ENCODE data around the gene CD109. TPM values are rescaled to one million over a fixed set of nuclear protein-coding genes. Genes with fewer than 3 reads are reported as not detected.

Gene CD109
- total RNA-seq, 1 experiment from 2014 or later, result 3.2 TPM

DNA sequence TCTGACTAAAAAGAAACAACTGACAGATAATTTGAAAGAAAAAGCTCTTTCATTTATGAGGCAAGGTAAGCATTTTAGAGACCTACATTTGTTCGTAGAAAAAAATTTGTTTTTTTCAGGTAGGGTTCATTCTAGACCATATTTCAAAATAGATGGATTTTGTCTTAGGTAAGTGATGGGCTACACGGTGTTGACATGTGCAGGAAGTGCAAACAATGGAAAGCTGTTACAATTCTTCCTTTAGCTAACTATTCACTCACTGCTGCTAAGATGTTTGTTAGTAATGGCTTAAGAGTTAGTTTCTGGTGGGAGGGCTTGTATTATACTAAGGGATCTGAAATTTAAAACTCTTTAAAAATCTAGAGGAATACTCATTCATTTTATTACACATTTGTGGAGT, 96.7 kb downstream of the CD109 start:
- Histone ChIP-seq H3K9ac (ENCODE audit: extremely low read depth, insufficient read length, low read length) (no peak overlapping the region), H3K4me1 (ENCODE audit: insufficient read depth, low read length) (no peaks in the 10 kb centered on the region), H2BK5ac (ENCODE audit: insufficient read length, low read length) (no peak overlapping the region), H3K4ac (ENCODE audit: low read depth, low read length) (no peak overlapping the region), H4K91ac (ENCODE audit: insufficient read length, low read depth, low read length) (no peak overlapping the region), H3K14ac (ENCODE audit: insufficient read depth, low read length) (no peak overlapping the region), H2BK12ac (ENCODE audit: insufficient read length, low read depth, low read length) (no peak overlapping the region), H2BK120ac (ENCODE audit: low read depth, low read length, poor library complexity, severe bottlenecking) (no peak overlapping the region), H3K23me2 (ENCODE audit: insufficient read length, low read depth, low read length, poor library complexity, severe bottlenecking) (no peaks in the 10 kb centered on the region), H3K27ac (ENCODE audit: insufficient read length, low read depth, low read length) (no peak overlapping the region), H3K23ac (ENCODE audit: insufficient read length, low read depth, low read length) (no peak overlapping the region), H3T11ph (ENCODE audit: low read length) (no peak overlapping the region), H3K79me1 (ENCODE audit: insufficient read depth, low read depth, low read length, poor library complexity, severe bottlenecking) (no peaks in the 10 kb centered on the region), H4K8ac (replicated peaks; ENCODE audit: insufficient read length, low read depth, low read length) (no peak overlapping the region), H3K4me2 (ENCODE audit: insufficient read depth, insufficient read length, low read length) (no peak overlapping the region), H3K27me3 (ENCODE audit: insufficient read depth, low read length) (no peaks in the 10 kb centered on the region), H2BK15ac (ENCODE audit: low read depth, low read length) (no peak overlapping the region), H3K56ac (ENCODE audit: insufficient read length, low read depth, low read length) (no peak overlapping the region), H4K20me1 (ENCODE audit: control insufficient read depth, insufficient read depth, insufficient read length) (no peaks in the 10 kb centered on the region), H2AK5ac (ENCODE audit: insufficient read length, low read length) (no peak overlapping the region), H3K79me2 (ENCODE audit: insufficient read depth, low read length) (no peaks in the 10 kb centered on the region), H4K5ac (ENCODE audit: insufficient read length, low read depth, low read length) (no peak overlapping the region), H2BK20ac (ENCODE audit: low read depth, low read length, poor library complexity, severe bottlenecking) (no peak overlapping the region), H3K18ac (ENCODE audit: insufficient read length, low read depth, low read length) (no peak overlapping the region), H2AFZ (ENCODE audit: low read length) (no peak overlapping the region), H3K9me3 (ENCODE audit: control insufficient read depth, low read depth, low read length) (no peaks in the 10 kb centered on the region)
- peaks cover 10 to 11% of the 10 kb centered on the region in 2 experiments for H3K4me1 Mint-ChIP-seq
- TF ChIP-seq, protein P1, sequence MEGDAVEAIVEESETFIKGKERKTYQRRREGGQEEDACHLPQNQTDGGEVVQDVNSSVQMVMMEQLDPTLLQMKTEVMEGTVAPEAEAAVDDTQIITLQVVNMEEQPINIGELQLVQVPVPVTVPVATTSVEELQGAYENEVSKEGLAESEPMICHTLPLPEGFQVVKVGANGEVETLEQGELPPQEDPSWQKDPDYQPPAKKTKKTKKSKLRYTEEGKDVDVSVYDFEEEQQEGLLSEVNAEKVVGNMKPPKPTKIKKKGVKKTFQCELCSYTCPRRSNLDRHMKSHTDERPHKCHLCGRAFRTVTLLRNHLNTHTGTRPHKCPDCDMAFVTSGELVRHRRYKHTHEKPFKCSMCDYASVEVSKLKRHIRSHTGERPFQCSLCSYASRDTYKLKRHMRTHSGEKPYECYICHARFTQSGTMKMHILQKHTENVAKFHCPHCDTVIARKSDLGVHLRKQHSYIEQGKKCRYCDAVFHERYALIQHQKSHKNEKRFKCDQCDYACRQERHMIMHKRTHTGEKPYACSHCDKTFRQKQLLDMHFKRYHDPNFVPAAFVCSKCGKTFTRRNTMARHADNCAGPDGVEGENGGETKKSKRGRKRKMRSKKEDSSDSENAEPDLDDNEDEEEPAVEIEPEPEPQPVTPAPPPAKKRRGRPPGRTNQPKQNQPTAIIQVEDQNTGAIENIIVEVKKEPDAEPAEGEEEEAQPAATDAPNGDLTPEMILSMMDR (conservative IDR thresholded peaks at IDR 0.05), result no peak
- H3K4me3 Mint-ChIP-seq, result no peak overlapping the region
- no peak for DNase-seq
- H3K36me3 Mint-ChIP-seq (ENCODE audit: insufficient read depth in 1 of 3, low read depth in 3 of 3), result no peaks in the 10 kb centered on the region; a peak in 1 of 7 replicates
- H3K27me3 Mint-ChIP-seq (ENCODE audit: low read depth), result no peaks in the 10 kb centered on the region
- no peaks in the 10 kb centered on the region for H3K9me3 Mint-ChIP-seq
- H3K27ac Mint-ChIP-seq, result no peak overlapping the region
- no CpG with 5 or more reads among the region's 2 CpGs for WGBS (ENCODE audit: extremely low coverage, insufficient read length, low lambda C conversion rate)
